Measurements from ENCODE around the gene ATP6V0B. TPM values are rescaled to one million over a fixed set of nuclear protein-coding genes. Genes with fewer than 3 reads are reported as not detected.

ATP6V0B gene
- total RNA-seq, 1 donor: 89.4 TPM

- DNase-seq (ENCODE audit: insufficient read length, low spot score, missing footprints): no peak
- no peaks in the 10 kb centered on the region for H3K4me1 ChIP-seq (ENCODE audit: insufficient read depth, low read length)
- H2AFZ ChIP-seq (ENCODE audit: low read length): no peak overlapping the region
- TF ChIP-seq CTCF (IDR thresholded peaks at IDR 0.05; ENCODE audit: extremely low read depth, low read depth, low read length): no peak
- H3K4me2 ChIP-seq (ENCODE audit: insufficient read depth, low read length): no peak overlapping the region
- no peaks in the 10 kb centered on the region for H3K79me2 ChIP-seq (ENCODE audit: insufficient read depth, low read length)
- H3K27ac ChIP-seq (ENCODE audit: low read depth, low read length): no peak overlapping the region
- H3K9me3 ChIP-seq (ENCODE audit: low read depth, low read length): no peaks in the 10 kb centered on the region
- no peak overlapping the region for H3K4me3 ChIP-seq (ENCODE audit: insufficient read depth, low read length)
- H4K20me1 ChIP-seq (ENCODE audit: insufficient read depth, low read length): peaks cover 11% of the 10 kb centered on the region
- H3K27me3 ChIP-seq (ENCODE audit: insufficient read depth, low read length): no peaks in the 10 kb centered on the region
- H3K36me3 ChIP-seq (ENCODE audit: insufficient read depth, low read length): peaks cover 58% of the 10 kb centered on the region
Measured at GRCh38 chr1:43961692-43962091, 13.1 kb upstream of the ATP6V0B start.

DNA sequence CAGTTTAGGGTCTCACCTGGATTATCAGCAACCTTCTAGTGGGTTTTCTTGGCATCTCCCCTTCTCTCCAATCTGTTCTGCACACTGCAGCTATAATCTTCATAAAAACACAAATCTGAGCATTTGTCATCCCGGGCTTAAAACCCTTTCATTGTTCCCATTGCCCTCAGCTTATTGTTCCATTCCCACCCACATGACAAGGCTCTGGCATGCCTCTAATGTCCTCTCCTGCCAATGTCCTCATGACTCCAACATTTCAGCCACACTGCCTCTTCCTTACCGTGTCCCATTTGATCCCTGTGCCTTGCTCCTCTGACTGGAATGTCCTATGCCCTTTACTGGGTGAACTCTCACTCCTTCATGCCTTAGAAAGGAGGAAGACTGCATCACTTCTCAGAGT lies 12.4 kb upstream of the ATP6V0B start:
- peaks cover 10% of the 10 kb centered on the region for H4K20me1 ChIP-seq (ENCODE audit: insufficient read depth, low read length)

DNA sequence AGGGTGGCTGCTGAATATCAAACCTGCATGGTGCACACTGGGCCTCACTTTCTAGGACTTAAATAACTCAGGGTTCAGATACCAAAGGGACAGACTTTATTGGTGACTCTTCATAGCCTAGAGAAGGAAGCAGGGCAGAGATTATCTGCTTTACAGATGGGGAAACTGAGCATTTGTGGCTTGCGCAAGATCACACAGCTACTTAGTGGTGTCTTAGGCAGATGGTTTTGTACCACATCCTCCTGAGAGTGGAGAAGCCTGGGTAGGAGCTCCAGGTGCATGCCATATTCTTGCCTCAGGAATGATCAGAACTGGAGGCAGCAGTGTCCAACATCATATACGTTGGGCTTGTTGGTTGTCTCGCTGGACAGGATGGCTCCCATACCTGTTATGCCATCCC lies 11.8 kb upstream of the ATP6V0B start:
- Histone ChIP-seq H3K27me3 (ENCODE audit: insufficient read depth, low read length) (no peaks in the 10 kb centered on the region), H4K20me1 (ENCODE audit: insufficient read depth, low read length) (peaks cover 6% of the 10 kb centered on the region), H3K4me3 (ENCODE audit: insufficient read depth, low read length) (no peak overlapping the region), H3K4me1 (ENCODE audit: insufficient read depth, low read length) (no peaks in the 10 kb centered on the region), H3K9me3 (ENCODE audit: low read depth, low read length) (no peaks in the 10 kb centered on the region), H3K36me3 (ENCODE audit: insufficient read depth, low read length) (peaks cover 51% of the 10 kb centered on the region), H3K27ac (ENCODE audit: low read depth, low read length) (no peak overlapping the region), H3K79me2 (ENCODE audit: insufficient read depth, low read length) (no peaks in the 10 kb centered on the region), H2AFZ (ENCODE audit: low read length) (no peak overlapping the region), H3K4me2 (ENCODE audit: insufficient read depth, low read length) (no peak overlapping the region)
- TF ChIP-seq CTCF (IDR thresholded peaks at IDR 0.05; ENCODE audit: extremely low read depth, low read depth, low read length): no peak
- no peak for DNase-seq (ENCODE audit: insufficient read length, low spot score, missing footprints)

More for the DNA sequence above, 12.4 kb upstream of the ATP6V0B start:
- H2AFZ ChIP-seq (ENCODE audit: low read length): no peak overlapping the region
- H3K4me2 ChIP-seq (ENCODE audit: insufficient read depth, low read length): no peak overlapping the region
- no peaks in the 10 kb centered on the region for H3K9me3 ChIP-seq (ENCODE audit: low read depth, low read length)
- no peak for TF ChIP-seq CTCF (IDR thresholded peaks at IDR 0.05; ENCODE audit: extremely low read depth, low read depth, low read length)
- H3K4me3 ChIP-seq (ENCODE audit: insufficient read depth, low read length): no peak overlapping the region
- DNase-seq (ENCODE audit: insufficient read length, low spot score, missing footprints): no peak
- H3K4me1 ChIP-seq (ENCODE audit: insufficient read depth, low read length): no peaks in the 10 kb centered on the region
- H3K27ac ChIP-seq (ENCODE audit: low read depth, low read length): no peak overlapping the region
- peaks cover 53% of the 10 kb centered on the region for H3K36me3 ChIP-seq (ENCODE audit: insufficient read depth, low read length)
- no peaks in the 10 kb centered on the region for H3K27me3 ChIP-seq (ENCODE audit: insufficient read depth, low read length)
- no peaks in the 10 kb centered on the region for H3K79me2 ChIP-seq (ENCODE audit: insufficient read depth, low read length)

DNA sequence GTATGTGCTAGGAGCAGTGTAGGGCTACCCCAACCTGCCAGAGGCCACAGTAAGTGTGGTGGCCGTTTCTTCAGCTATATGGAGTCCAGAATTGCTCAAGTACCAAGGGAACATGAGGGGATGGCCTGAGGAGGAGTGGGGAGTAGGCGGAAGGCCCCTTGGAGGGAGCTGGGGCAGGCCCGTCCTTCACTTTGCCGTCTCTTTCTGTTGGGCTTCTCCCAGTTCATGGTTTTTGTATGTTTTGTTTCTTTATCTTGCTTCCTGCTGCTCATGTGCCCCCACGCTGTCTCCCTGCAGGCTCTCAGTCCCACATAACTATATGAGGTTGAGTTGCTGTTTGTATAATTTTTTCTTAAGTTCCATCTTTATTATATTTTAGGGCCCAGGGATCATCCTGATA lies 10.9 kb upstream of the ATP6V0B start:
- TF ChIP-seq CTCF (IDR thresholded peaks at IDR 0.05; ENCODE audit: extremely low read depth, low read depth, low read length): no peak
- no peak overlapping the region for H3K4me2 ChIP-seq (ENCODE audit: insufficient read depth, low read length)
- no peaks in the 10 kb centered on the region for H3K79me2 ChIP-seq (ENCODE audit: insufficient read depth, low read length)
- H3K9me3 ChIP-seq (ENCODE audit: low read depth, low read length): no peaks in the 10 kb centered on the region
- H2AFZ ChIP-seq (ENCODE audit: low read length): no peak overlapping the region
- H3K36me3 ChIP-seq (ENCODE audit: insufficient read depth, low read length): peaks cover 42% of the 10 kb centered on the region
- H3K4me1 ChIP-seq (ENCODE audit: insufficient read depth, low read length): no peaks in the 10 kb centered on the region
- no peak overlapping the region for H3K27ac ChIP-seq (ENCODE audit: low read depth, low read length)
- H3K27me3 ChIP-seq (ENCODE audit: insufficient read depth, low read length): no peaks in the 10 kb centered on the region
- peaks cover 6% of the 10 kb centered on the region for H4K20me1 ChIP-seq (ENCODE audit: insufficient read depth, low read length)
- H3K4me3 ChIP-seq (ENCODE audit: insufficient read depth, low read length): no peak overlapping the region
- no peak for DNase-seq (ENCODE audit: insufficient read length, low spot score, missing footprints)
